GM23248 (cell line): Measurements from ENCODE around the gene OTOGL. TPM values are rescaled to one million over a fixed set of nuclear protein-coding genes. Genes with fewer than 3 reads are reported as not detected.
"Not testable (repeated sequence)": the region's sequence is repeated elsewhere in the genome, so short reads cannot be mapped to it uniquely, and the experiment has no call there.

Experiments used
- DNase-seq: peaks from one replicate; pipeline ENCODE4 v3.0.0-alpha.2; 2015
- H2AFZ ChIP-seq: fragments of 200-600 bp; sonication (generic); 2 replicates; pipeline ENCODE4 v1.6.1; 2016; ENCODE audit warnings: antibody characterized with exemption
- H3F3A ChIP-seq: fragments of 200-600 bp; sonication (generic); 2 replicates; pipeline ENCODE4 v1.6.1; 2016; ENCODE audit warnings: mild to moderate bottlenecking, antibody characterized with exemption, mixed run types; ENCODE audit not compliant: insufficient read depth
- H3K27ac ChIP-seq: fragments of 200-600 bp; sonication (generic); 2 replicates; pipeline ENCODE4 v1.5.1; 2016; ENCODE audit warnings: mild to moderate bottlenecking
- H3K27me3 ChIP-seq: fragments of 200-600 bp; sonication (generic); replicated peaks from 2 replicates; pipeline ENCODE4 v1.6.1; 2016; ENCODE audit warnings: mild to moderate bottlenecking; ENCODE audit not compliant: insufficient read depth
- H3K36me3 ChIP-seq: fragments of 200-600 bp; sonication (generic); 2 replicates; pipeline ENCODE4 v1.6.1; 2016; ENCODE audit warnings: low read depth, mild to moderate bottlenecking
- H3K4me1 ChIP-seq: fragments of 200-600 bp; sonication (generic); 2 replicates; pipeline ENCODE4 v1.6.1; 2016; ENCODE audit warnings: mild to moderate bottlenecking; ENCODE audit not compliant: insufficient read depth
- H3K4me2 ChIP-seq: fragments of 200-600 bp; sonication (generic); one replicate; pipeline ENCODE4 v1.6.1; 2016; ENCODE audit warnings: mild to moderate bottlenecking; ENCODE audit not compliant: unreplicated experiment
- H3K4me3 ChIP-seq: fragments of 200-600 bp; sonication (generic); 2 replicates; pipeline ENCODE4 v1.5.1; 2016; ENCODE audit warnings: mild to moderate bottlenecking
- H3K79me2 ChIP-seq: fragments of 200-600 bp; sonication (generic); 2 replicates; pipeline ENCODE4 v1.6.1; 2016; ENCODE audit warnings: mild to moderate bottlenecking; ENCODE audit not compliant: insufficient read depth
- H3K9ac ChIP-seq: fragments of 200-600 bp; sonication (generic); 2 replicates; pipeline ENCODE4 v1.6.1; 2016; ENCODE audit warnings: mild to moderate bottlenecking
- H3K9me2 ChIP-seq: fragments of 200-600 bp; sonication (generic); 2 replicates; pipeline ENCODE4 v1.6.1; 2016; ENCODE audit warnings: mixed run types, mild to moderate bottlenecking, moderate library complexity; ENCODE audit not compliant: insufficient read depth
- H3K9me3 ChIP-seq: fragments of 200-600 bp; sonication (generic); one replicate; pipeline ENCODE4 v1.6.1; 2017; ENCODE audit warnings: low read depth
- H4K20me1 ChIP-seq: fragments of 200-600 bp; sonication (generic); 2 replicates; pipeline ENCODE4 v1.6.0; 2016; ENCODE audit not compliant: insufficient read depth
- EZH2 ChIP-seq: fragments of 200-600 bp; sonication (generic); IDR thresholded peaks from 2 replicates; pipeline ENCODE4 v1.6.1; 2018; ENCODE audit warnings: antibody characterized with exemption, mild to moderate bottlenecking; ENCODE audit not compliant: insufficient read depth, poor library complexity, severe bottlenecking
- EZH2phosphoT487 ChIP-seq: fragments of 200-600 bp; sonication (generic); IDR thresholded peaks from 2 replicates; pipeline ENCODE4 v1.6.1; 2018; ENCODE audit warnings: antibody characterized with exemption, moderate library complexity, mild to moderate bottlenecking, low read depth; ENCODE audit not compliant: insufficient read depth
- WGBS, 2 experiments: methylation state at CpG; one replicate each; pipeline ENCODE4 v1.1.6; 2015 to 2017; ENCODE audit warnings: low lambda C conversion rate in 2 of 2, low coverage in 1 of 2; ENCODE audit errors: missing lambda C conversion rate in 2 of 2; 5-methylcytosine and 5-hydroxymethylcytosine counted together
- in situ Hi-C: fragments of 300-500 bp; cut with MboI; formaldehyde crosslinking; loops from 2 replicates; pipeline ENCODE4 v1.15.0; 2020
- polyA plus RNA-seq: library from polyadenylated mRNA; unstranded; fragments of >200 nt; fragmentation: Nextera tagmentation; extraction: Ambion mirVana; gene quantifications from 2 replicates; pipeline ENCODE4 v1.2.1, GENCODE V29; 2016
- total RNA-seq: library from RNA; depleted of rRNA; stranded (reverse); fragments of >200 nt; shearing (Covaris generic); gene quantifications from 2 replicates; pipeline ENCODE4 v1.2.3, GENCODE V29; 2014

Gene OTOGL
- total and polyA plus RNA-seq, 2 experiments from 2014 or later, result under 0.01 to 0.09 TPM

GRCh38 chr12:80241576-80242273 is 142.4 kb downstream of the OTOGL start:
- TF ChIP-seq EZH2phosphoT487 (no peak), EZH2 (no peak)
- no peaks in the 10 kb centered on the region for H3K36me3 ChIP-seq
- 48 to 51% methylated on average over 5 of the region's 5 CpGs for WGBS, 2 experiments
- peaks cover 17% of the 10 kb centered on the region for H3K4me1 ChIP-seq
- no peaks in the 10 kb centered on the region for H3K9me3 ChIP-seq
- peak; percentile 44 for DNase-seq
- H3K79me2 ChIP-seq, result no peaks in the 10 kb centered on the region
- in situ Hi-C loops, result no loop called here
- H3F3A ChIP-seq, result 0 out of 2 replicates have a peak, but pooled peaks cover 11% of the 10 kb centered on the region
- H3K9me2 ChIP-seq, result no peaks in the 10 kb centered on the region
- H3K9ac ChIP-seq, result no peak overlapping the region
- peak overlapping the region; percentile 9; the same call in 1 of the 2 replicates for H3K4me3 ChIP-seq
- no peaks in the 10 kb centered on the region for H3K27me3 ChIP-seq
- H3K4me2 ChIP-seq, result peak overlapping the region; percentile 59
- peak overlapping the region; percentile 7; the same call in 1 of the 2 replicates for H3K27ac ChIP-seq
- H2AFZ ChIP-seq, result peak overlapping the region; percentile 39
- no peaks in the 10 kb centered on the region for H4K20me1 ChIP-seq

- no peaks in the 10 kb centered on the region for H3K36me3 ChIP-seq
- no peak overlapping the region for H3K4me3 ChIP-seq
- peaks cover 17% of the 10 kb centered on the region for H3K4me1 ChIP-seq
- in situ Hi-C loops, result no loop called here
- no peaks in the 10 kb centered on the region for H4K20me1 ChIP-seq
- H3K27ac ChIP-seq, result no peak overlapping the region
- H3K4me2 ChIP-seq, result peak overlapping the region; percentile 59
- peak overlapping the region; percentile 39 for H2AFZ ChIP-seq
- DNase-seq, result no peak
- H3K27me3 ChIP-seq, result no peaks in the 10 kb centered on the region
- 0 out of 2 replicates have a peak, but pooled peaks cover 11% of the 10 kb centered on the region for H3F3A ChIP-seq
- TF ChIP-seq EZH2phosphoT487 (no peak), EZH2 (no peak)
- no peaks in the 10 kb centered on the region for H3K79me2 ChIP-seq
- H3K9me2 ChIP-seq, result no peaks in the 10 kb centered on the region
- WGBS, 2 experiments, result 48 to 57% methylated on average over 1 of the region's 1 CpG
- no peaks in the 10 kb centered on the region for H3K9me3 ChIP-seq
- H3K9ac ChIP-seq, result no peak overlapping the region
These were observed 143.0 kb downstream of the OTOGL start for GRCh38 chr12:80242321-80242720.

- H3K4me2 ChIP-seq, DNase-seq: not testable (repeated sequence)
These were observed 150.2 kb downstream of the OTOGL start for GRCh38 chr12:80249581-80249980.

GRCh38 chr12:80257920-80258319 is 158.6 kb downstream of the OTOGL start:
- Histone ChIP-seq H3K9ac (no peak overlapping the region), H4K20me1 (no peaks in the 10 kb centered on the region), H3K79me2 (no peaks in the 10 kb centered on the region), H3F3A (peaks cover 7% of the 10 kb centered on the region), H3K4me2 (no peak overlapping the region), H3K27me3 (no peaks in the 10 kb centered on the region), H3K9me3 (no peaks in the 10 kb centered on the region), H2AFZ (no peak overlapping the region; the same call in 1 of the 2 replicates), H3K36me3 (no peaks in the 10 kb centered on the region), H3K9me2 (no peaks in the 10 kb centered on the region; the same call in 1 of the 2 replicates), H3K27ac (no peak overlapping the region), H3K4me1 (peaks cover 15% of the 10 kb centered on the region), H3K4me3 (no peak overlapping the region)
- DNase-seq, result no peak
- 98% methylated on average over 2 of the region's 2 CpGs for WGBS, 2 experiments
- in situ Hi-C loops, result loop anchor here (25.0 kb wide), 1 partner anchor 846 kb away; no protein-coding TSS in a partner anchor
- TF ChIP-seq EZH2 (no peak), EZH2phosphoT487 (no peak)

More at GRCh38 chr12:80249581-80249980, 150.2 kb downstream of the OTOGL start:
- 61 to 72% methylated on average over 20 of the region's 20 CpGs for WGBS, 2 experiments
- H3K9me3 ChIP-seq, H3K27me3 ChIP-seq, H3K79me2 ChIP-seq, H3K9me2 ChIP-seq, H2AFZ ChIP-seq, H3K27ac ChIP-seq, H3K4me3 ChIP-seq, H3K4me1 ChIP-seq, in situ Hi-C loops, H3K9ac ChIP-seq, H4K20me1 ChIP-seq, H3F3A ChIP-seq, H3K36me3 ChIP-seq: not testable (repeated sequence)
